GM18909 (cell line): ENCODE results near the gene PLA1A.
A peak's percentile ranks its signal among the peaks of the same experiment; 100 is the strongest.

ENCODE experiments used
- ATAC-seq: cut with Tn5 transposase; IDR thresholded peaks from one replicate; pipeline ENCODE4 v1.9.1; 2021; ENCODE audit warnings: mild to moderate bottlenecking; ENCODE audit not compliant: unreplicated experiment, poor library complexity

Gene PLA1A

DNA sequence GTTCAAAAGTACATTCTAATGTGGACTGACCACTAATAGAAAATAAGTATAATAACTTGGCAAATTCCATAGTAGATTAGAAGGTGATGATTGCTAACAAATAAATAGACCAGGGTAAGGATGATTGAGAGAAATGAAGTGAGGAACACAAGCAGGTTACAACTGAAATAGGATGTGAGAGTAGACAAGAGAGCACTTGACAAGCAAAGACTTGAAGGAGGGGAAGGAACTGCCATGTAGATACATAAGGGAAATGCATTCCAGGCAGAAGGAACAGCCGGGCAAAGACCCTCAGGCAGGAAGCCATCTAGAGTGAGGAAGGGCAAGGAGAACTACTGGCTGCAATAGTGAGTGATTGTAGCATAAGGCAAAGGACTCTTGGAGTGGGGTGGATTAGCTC, 5.0 kb downstream of the PLA1A start:
- no peak for ATAC-seq

DNA sequence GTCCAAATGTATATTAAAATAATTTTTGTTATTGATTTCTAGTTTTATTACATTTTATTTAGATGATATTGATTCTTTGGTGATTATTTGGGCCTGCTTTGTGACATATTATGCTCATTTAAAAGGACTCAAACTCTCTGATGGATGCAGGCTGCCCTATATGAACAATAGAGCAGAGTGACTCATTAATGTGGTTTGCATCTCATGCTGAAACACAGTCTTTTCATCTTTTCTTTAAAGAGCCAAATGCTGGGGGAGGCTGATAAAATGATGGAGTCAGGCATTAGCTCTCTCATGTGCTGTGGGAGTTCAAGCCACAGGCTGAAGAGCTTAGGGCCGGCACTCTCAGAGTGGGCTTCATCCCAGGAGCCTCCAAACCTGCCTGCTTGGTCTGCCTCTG, 7.2 kb downstream of the PLA1A start:
- ATAC-seq, result no peak

DNA sequence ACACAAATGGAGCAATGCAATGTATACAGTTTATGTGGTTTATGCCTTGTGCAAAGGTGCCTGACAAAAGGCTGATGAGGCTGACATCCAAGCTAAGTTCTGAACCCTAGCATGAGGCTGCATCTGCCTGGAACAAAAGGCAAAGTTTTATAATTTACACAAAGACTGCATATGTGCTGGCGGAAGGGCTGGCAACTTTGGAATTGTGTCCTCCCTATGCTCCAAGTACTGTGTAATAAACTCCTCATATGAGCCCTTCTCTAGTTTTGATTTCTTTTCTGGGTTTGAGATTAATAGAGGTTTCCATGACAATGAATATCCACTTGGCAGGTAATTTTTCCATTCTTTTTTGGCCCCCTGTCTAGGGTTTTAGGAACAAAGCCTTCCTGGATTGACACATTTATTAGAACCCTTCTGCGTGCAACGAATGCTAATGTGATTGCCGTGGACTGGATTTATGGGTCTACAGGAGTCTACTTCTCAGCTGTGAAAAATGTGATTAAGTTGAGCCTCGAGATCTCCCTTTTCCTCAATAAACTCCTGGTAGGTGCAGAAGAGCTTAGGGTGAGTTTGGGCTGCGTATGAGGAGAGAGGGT, 10.8 kb downstream of the PLA1A start:
- ATAC-seq, result no peak

DNA sequence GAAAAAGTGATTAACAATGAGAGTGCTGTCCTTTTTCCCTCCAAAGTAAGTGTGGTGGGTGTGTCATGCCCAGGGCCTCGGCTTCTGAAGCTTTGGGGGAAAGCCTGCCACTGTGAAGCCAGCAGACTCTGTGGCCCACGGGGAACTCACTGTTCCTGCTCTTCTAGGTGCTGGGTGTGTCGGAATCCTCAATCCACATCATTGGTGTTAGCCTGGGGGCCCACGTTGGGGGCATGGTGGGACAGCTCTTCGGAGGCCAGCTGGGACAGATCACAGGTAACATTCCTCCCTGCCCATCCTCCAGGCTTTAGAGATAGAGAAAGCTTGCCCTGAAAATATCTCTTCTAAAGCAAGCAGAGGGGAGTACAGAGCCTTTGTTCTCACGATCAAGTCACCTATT, 11.6 kb downstream of the PLA1A start:
- ATAC-seq, result no peak

DNA sequence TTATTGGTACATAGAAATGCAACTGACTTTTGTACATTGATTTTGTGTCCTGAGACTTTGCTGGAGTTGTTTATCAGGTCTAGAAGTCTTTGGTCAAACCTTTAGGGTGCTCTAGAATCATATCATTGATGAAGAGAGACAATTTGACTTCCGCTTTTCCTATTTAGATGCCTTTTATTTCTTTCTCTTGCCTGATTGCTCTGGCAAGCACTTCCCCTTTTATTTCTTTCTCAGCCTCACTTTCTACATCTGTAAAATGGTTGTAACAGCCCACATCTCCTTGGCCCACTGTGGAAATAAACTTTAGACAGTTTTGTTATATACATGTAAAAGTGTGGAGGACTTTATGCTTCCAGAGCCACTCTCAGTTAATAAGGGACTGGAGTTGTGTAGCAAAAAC, 14.0 kb downstream of the PLA1A start:
- ATAC-seq, result no peak

DNA sequence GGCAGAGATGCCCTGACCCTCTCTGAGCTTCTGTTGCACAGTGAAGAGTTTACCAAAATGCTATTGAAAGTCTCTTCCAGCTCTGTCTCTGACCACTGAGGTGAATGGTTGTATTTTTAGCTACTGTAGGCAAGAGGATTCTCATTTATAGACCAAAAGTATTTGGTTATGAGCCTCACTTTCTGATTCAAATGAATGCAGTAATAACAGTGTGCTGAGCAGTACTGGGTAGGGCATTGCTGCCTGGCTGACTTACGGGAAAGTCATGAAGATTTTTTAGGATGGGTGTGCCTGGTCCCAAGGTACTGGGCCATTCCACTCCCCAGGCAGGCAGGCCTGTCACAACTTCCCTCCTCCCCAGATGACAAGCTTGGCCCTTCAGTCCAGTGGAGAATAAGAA, 15.5 kb downstream of the PLA1A start:
- ATAC-seq, result no peak

DNA sequence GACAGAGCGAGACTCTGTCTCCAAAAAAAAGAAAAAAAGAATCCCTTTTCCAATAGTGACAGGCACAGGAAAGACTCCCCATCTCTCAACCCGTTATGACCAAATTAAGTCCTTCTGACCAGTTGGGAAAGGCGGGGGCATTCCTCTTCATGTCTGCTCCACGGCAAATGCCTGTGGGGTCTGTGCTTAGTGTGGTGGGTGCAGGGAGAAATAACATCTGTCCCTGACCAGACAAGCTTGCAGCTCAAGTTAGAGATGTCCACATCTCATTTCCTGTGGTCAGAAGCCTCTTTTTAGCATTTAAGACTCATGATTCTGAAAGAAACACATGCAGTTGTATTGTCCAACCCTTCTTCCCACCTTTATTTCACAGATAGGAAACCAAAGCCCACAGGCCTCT, 16.2 kb downstream of the PLA1A start:
- ATAC-seq, result no peak

- ATAC-seq, result no peak
Measured at GRCh38 chr3:119616056-119616455, 18.4 kb downstream of the PLA1A start.

DNA sequence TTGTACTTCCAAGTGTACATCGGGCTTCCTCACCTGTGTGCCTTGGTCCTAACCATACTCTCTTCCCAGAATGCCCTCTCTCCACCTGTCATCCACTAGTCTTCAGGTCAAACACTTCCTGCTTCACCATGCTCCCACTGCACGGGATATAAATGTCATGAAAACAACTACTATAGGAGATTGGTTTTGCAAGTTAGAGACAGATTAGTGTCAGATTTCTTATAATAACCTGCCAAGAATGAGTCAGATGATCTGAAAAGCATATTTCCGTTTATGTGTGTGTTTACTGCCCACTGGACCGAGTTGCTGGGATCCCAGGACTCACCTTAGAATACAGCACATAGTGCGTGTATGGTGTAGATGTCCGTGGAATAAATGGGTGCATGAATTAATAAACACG, 21.4 kb downstream of the PLA1A start:
- no peak for ATAC-seq

GRCh38 chr3:119620899-119621298, 23.2 kb downstream of the PLA1A start:
- ATAC-seq, result no peak

DNA sequence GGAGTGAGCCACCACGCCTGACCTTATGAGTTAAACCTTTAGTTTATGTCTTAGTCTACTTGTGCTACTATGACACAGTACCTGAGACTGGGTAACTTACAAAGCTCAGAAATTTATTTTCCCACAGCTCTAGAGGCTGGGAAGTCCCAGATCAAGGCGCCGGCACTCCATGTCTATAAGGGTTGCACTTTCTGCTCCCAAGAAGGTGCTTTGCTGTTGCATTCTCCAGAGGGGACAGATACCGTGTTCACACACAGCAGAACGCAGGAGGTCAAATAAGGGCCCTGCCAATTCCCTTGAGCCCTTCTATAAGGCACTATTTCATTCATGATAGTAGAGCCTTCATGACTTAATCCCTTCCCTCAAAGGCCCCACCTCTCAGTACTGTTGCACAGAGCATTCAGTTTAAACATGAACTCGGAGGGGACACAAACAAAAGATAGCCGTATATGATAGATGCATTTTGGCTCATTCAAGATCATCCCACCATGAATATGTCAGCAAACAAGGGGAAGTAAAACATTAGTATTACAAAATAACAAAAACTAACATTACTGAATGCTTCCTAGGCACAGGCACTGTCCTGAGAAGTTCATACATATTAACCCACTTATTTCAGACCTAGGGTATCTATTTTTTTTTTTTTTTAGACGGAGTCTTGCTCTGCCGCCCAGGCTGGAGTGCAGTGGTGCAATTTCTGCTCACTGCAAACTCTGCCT, 26.5 kb downstream of the PLA1A start:
- no peak for ATAC-seq

GRCh38 chr3:119625451-119626153, 27.9 kb downstream of the PLA1A start:
- ATAC-seq, result no peak

GRCh38 chr3:119626196-119626595, 28.5 kb downstream of the PLA1A start:
- no peak for ATAC-seq

- peak; percentile 40 for ATAC-seq
Measured at GRCh38 chr3:119627461-119627860, 29.8 kb downstream of the PLA1A start.

DNA sequence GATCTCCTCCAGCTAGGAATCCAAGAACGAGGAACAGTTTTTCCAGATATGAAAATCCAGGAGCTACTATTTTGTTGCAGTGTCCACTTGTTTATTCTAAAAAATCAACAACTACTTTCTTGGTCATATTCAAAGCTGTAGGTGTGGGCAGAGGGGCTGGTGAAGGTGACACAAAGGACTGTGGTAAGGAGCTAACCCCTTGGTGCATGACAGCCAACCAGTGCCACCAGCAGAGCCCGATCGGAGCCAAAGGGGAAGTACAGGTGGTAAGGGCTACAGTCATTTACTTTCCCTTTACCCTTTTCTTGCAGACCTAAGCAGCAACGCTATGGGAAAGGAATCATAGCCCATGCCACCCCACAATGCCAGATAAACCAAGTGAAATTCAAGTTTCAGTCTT, 30.7 kb downstream of the PLA1A start:
- ATAC-seq, result peak; percentile 76

DNA sequence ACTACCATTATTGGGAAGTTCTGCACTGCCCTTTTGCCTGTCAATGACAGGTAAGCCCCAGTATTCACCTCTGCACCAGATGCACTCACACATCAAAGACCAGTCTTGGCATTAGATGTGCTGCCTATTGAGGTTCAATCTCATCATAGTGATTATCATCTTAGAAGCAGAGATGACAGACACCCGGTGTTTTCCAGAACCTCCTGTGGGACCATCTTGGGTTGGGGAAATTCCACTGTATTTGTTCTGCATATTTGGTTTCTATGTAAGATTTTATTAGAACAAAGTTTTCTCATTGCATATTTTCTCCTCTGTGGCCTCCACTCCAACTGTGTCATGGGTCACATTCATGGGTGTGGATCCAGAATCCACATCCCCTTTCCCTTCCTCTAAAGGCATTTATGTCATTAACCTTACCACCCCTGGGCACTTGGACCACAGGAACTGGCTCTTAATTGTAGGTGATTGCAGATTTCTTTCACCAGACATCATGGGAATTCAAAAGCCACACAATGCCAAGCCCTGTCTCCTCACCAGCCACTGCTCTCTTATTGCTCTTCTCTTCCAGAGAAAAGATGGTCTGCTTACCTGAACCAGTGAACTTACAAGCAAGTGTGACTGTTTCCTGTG, 31.2 kb downstream of the PLA1A start:
- ATAC-seq, result peak; percentile 39

DNA sequence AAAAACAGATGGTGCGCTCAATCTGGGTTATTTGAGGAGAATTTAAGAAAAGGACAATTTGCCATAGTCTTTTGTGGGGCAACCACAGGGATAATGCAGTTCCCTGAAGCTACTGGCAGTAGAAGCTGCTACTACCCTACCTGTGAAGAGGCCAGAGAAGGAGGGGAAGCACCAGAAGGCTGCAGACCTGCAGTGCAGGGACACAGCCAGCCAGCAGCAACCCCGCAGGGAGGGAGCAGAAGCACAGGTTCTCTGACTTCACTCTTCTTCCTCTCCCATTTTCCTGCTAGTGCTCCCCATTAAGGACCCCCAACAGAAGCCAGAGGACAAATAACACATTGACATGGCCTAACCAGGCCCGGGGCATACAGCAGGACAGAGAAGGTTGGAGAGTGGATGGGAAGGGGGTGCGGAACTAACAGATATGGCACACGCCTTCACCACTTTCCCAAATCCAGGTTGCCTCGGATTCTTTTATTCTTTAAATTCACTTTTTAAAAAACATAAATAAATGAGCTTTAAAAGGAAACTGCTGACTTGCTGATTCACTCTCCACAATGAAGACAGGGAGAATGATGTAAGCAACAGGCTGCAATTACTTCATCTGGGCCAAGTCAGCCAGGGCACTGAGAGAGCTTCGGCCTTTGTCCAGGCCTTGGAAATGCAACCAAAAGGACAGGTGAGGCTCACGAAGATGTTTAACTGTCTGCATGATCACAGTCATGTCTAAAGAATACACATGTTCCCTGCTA, 32.6 kb downstream of the PLA1A start:
- no peak for ATAC-seq

- no peak for ATAC-seq
Measured at GRCh38 chr3:119630880-119631329, 33.2 kb downstream of the PLA1A start.

GRCh38 chr3:119631516-119631915, 33.8 kb downstream of the PLA1A start:
- no peak for ATAC-seq

- no peak for ATAC-seq
Measured at GRCh38 chr3:119632216-119632615, 34.5 kb downstream of the PLA1A start.
